Thyroid gland (tissue), 4 donors: ENCODE results near the gene PPM1H. TPM values are rescaled to one million over a fixed set of nuclear protein-coding genes. Genes with fewer than 3 reads are reported as not detected.

Source experiments
- DNase-seq, 2 donors: peaks; one replicate each; pipeline ENCODE4 v3.0.0-alpha.2; 2019
- H3K27ac ChIP-seq, 3 donors: fragments of 200-600 bp; sonication (generic); 1 replicate in 2 of 3; 2 replicates in 1 of 3; pipeline ENCODE4 v1.5.1; 2016 to 2019; ENCODE audit warnings: mild to moderate bottlenecking in 1 of 3, moderate library complexity in 1 of 3
- H3K27me3 ChIP-seq: fragments of 200-600 bp; sonication (generic); one replicate; pipeline ENCODE4 v1.5.1; 2019
- H3K36me3 ChIP-seq, 2 donors: fragments of 200-600 bp; sonication (generic); one replicate each; pipeline ENCODE4 v1.5.1; 2016 to 2019
- H3K4me1 ChIP-seq, 2 donors: fragments of 200-600 bp; sonication (generic); one replicate each; pipeline ENCODE4 v1.5.1; 2017 to 2019
- H3K4me3 ChIP-seq, 3 donors: fragments of 200-600 bp; sonication (generic); replicated peaks in 1 of 3; 1 replicate in 2 of 3; 2 replicates in 1 of 3; pipeline ENCODE4 v1.5.1; 2016; ENCODE audit warnings: mild to moderate bottlenecking in 1 of 3
- H3K9me3 ChIP-seq: fragments of 200-600 bp; sonication (generic); one replicate; pipeline ENCODE4 v1.5.1; 2017
- CTCF ChIP-seq, 6 experiments: fragments of 200-600 bp in 3 of 6; fragments of 450-650 bp in 3 of 6; sonication (generic) in 3 of 6; IDR thresholded peaks; one replicate each; pipeline ENCODE4 v1.5.1; 2016 to 2019; ENCODE audit warnings: antibody characterized with exemption in 6 of 6, mild to moderate bottlenecking in 2 of 6, inconsistent platforms in 1 of 6, moderate library complexity in 1 of 6
- POLR2A ChIP-seq, 2 donors: fragments of 450-650 bp; IDR thresholded peaks; one replicate each; pipeline ENCODE4 v1.6.1; 2017; ENCODE audit warnings: antibody characterized with exemption in 2 of 2, mild to moderate bottlenecking in 2 of 2, moderate library complexity in 1 of 2
- WGBS, 2 donors: methylation state at CpG; one replicate each; pipeline ENCODE4 v1.1.5; 2017; 5-methylcytosine and 5-hydroxymethylcytosine counted together
- intact Hi-C: fragments of 100-400 bp; cut with DNase I; formaldehyde crosslinking; loops from one replicate; pipeline ENCODE4 v1.15.1; 2023
- total RNA-seq, 4 donors: library from RNA; depleted of rRNA; stranded (reverse); fragments of >200 nt; gene quantifications; one replicate each; pipeline ENCODE4 v1.2.3, GENCODE V29; 2016

Gene PPM1H
- total RNA-seq, 4 donors from 2014 or later = 3.9 to 12.7 (median 9.0) TPM

- TF ChIP-seq CTCF (IDR thresholded peaks at IDR 0.05) (no peak), POLR2A (IDR thresholded peaks at IDR 0.05) (no peak)
- no peak overlapping the region for H3K4me3 ChIP-seq
- H3K27ac ChIP-seq = no peak overlapping the region
- DNase-seq = no peak
- no peaks in the 10 kb centered on the region for H3K36me3 ChIP-seq
- H3K9me3 ChIP-seq = no peaks in the 10 kb centered on the region
- WGBS, 2 donors = 72 to 74% methylated on average over 4 of the region's 4 CpGs
- H3K4me1 ChIP-seq = no peaks in the 10 kb centered on the region
- H3K27me3 ChIP-seq = no peaks in the 10 kb centered on the region
- intact Hi-C loops = no loop called here
Measured at GRCh38 chr12:62903151-62903550, 31.8 kb downstream of the PPM1H start.

GRCh38 chr12:62900686-62901272 is 34.2 kb downstream of the PPM1H start:
- H3K9me3 ChIP-seq = no peaks in the 10 kb centered on the region
- no peaks in the 10 kb centered on the region for H3K27me3 ChIP-seq
- no peak overlapping the region for H3K27ac ChIP-seq
- no peak for DNase-seq
- WGBS, 2 donors = 66 to 78% methylated on average over 4 of the region's 4 CpGs
- no peaks in the 10 kb centered on the region for H3K4me1 ChIP-seq
- no peaks in the 10 kb centered on the region for H3K36me3 ChIP-seq
- no peak overlapping the region for H3K4me3 ChIP-seq
- intact Hi-C loops = no loop called here
- TF ChIP-seq POLR2A (IDR thresholded peaks at IDR 0.05) = no peak
- TF ChIP-seq CTCF (IDR thresholded peaks at IDR 0.05) = no peak

- no peaks in the 10 kb centered on the region for H3K36me3 ChIP-seq
- TF ChIP-seq CTCF (IDR thresholded peaks at IDR 0.05) (no peak), POLR2A (IDR thresholded peaks at IDR 0.05) (no peak)
- no peak overlapping the region for H3K4me3 ChIP-seq
- DNase-seq = no peak
- 79 to 81% methylated on average over 7 of the region's 7 CpGs for WGBS, 2 donors
- H3K9me3 ChIP-seq = no peaks in the 10 kb centered on the region
- no peaks in the 10 kb centered on the region for H3K4me1 ChIP-seq
- intact Hi-C loops = no loop called here
- H3K27ac ChIP-seq = no peak overlapping the region
- no peaks in the 10 kb centered on the region for H3K27me3 ChIP-seq
Measured at GRCh38 chr12:62899568-62900390, 35.2 kb downstream of the PPM1H start.

DNA sequence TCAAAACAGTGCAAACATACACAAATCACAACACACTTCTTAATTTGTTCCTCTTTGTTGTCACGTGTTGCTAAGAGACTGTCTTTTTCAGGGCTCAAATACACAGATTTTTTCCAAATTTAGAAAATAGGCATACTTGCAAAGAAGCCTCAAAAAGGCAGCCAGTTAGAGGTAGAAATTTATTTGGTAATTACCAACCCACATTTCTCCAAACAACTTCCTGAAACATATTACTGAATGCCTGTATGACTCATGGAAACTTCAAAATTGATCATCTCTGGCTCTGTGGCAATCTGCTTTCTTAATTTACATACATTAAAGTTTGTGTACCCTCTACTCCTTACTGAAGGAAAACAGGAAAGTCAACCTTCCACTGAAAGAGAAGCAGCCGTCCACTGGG is 36.4 kb downstream of the PPM1H start:
- DNase-seq = no peak
- Histone ChIP-seq H3K4me3 (no peak overlapping the region), H3K27ac (no peak overlapping the region), H3K36me3 (no peaks in the 10 kb centered on the region), H3K4me1 (no peaks in the 10 kb centered on the region), H3K9me3 (no peaks in the 10 kb centered on the region), H3K27me3 (no peaks in the 10 kb centered on the region)
- TF ChIP-seq POLR2A (IDR thresholded peaks at IDR 0.05) (no peak), CTCF (IDR thresholded peaks at IDR 0.05) (no peak)
- intact Hi-C loops = no loop called here
- 82 to 83% methylated on average over 2 of the region's 2 CpGs for WGBS, 2 donors

GRCh38 chr12:62895351-62895877 is 39.5 kb downstream of the PPM1H start:
- intact Hi-C loops = no loop called here
- no peak for TF ChIP-seq CTCF (IDR thresholded peaks at IDR 0.05)
- TF ChIP-seq POLR2A (IDR thresholded peaks at IDR 0.05) = no peak
- no peak for DNase-seq
- no peaks in the 10 kb centered on the region for H3K36me3 ChIP-seq
- H3K27ac ChIP-seq = no peak overlapping the region
- no peak overlapping the region for H3K4me3 ChIP-seq
- no peaks in the 10 kb centered on the region for H3K27me3 ChIP-seq
- no peaks in the 10 kb centered on the region for H3K4me1 ChIP-seq
- no peaks in the 10 kb centered on the region for H3K9me3 ChIP-seq
- 74 to 85% methylated on average over 2 of the region's 2 CpGs for WGBS, 2 donors
